GM12865 (cell line): ENCODE results near the gene YWHAG.

Experiments
- DNase-seq: peaks from one replicate; pipeline ENCODE4 v3.0.0; 2010; ENCODE audit warnings: low read depth
- H3K4me3 ChIP-seq: 2 replicates; pipeline ENCODE4 v1.5.1; 2011; ENCODE audit warnings: mild to moderate bottlenecking, low read depth, low read length, control low read depth
- CTCF ChIP-seq: IDR thresholded peaks from 2 replicates; pipeline ENCODE4 v1.5.1; 2011; ENCODE audit warnings: low read length, control low read depth, low read depth, inconsistent platforms; ENCODE audit not compliant: insufficient read depth; ENCODE audit errors: missing control alignments

YWHAG gene

GRCh38 chr7:76346778-76347177, 12.0 kb downstream of the YWHAG start:
- TF ChIP-seq CTCF: no peak
- H3K4me3 ChIP-seq: no peak overlapping the region
- no peak for DNase-seq

GRCh38 chr7:76346097-76346496, 12.7 kb downstream of the YWHAG start:
- no peak overlapping the region for H3K4me3 ChIP-seq
- no peak for TF ChIP-seq CTCF
- DNase-seq: no peak

GRCh38 chr7:76343931-76344321, 14.9 kb downstream of the YWHAG start:
- no peak for TF ChIP-seq CTCF
- H3K4me3 ChIP-seq: no peak overlapping the region
- no peak for DNase-seq

GRCh38 chr7:76343294-76343930, 15.4 kb downstream of the YWHAG start:
- no peak overlapping the region for H3K4me3 ChIP-seq
- no peak for DNase-seq
- no peak for TF ChIP-seq CTCF

GRCh38 chr7:76342222-76342621, 16.6 kb downstream of the YWHAG start:
- TF ChIP-seq CTCF: no peak
- H3K4me3 ChIP-seq: no peak overlapping the region
- DNase-seq: no peak

- no peak for TF ChIP-seq CTCF
- DNase-seq: no peak
- no peak overlapping the region for H3K4me3 ChIP-seq
These were observed 18.1 kb downstream of the YWHAG start for GRCh38 chr7:76340617-76341131.

- no peak overlapping the region for H3K4me3 ChIP-seq
- DNase-seq: no peak
- TF ChIP-seq CTCF: no peak
These were observed 20.3 kb downstream of the YWHAG start for GRCh38 chr7:76338298-76339084.
